Activated CD8-positive, alpha-beta memory T cell treated with anti-CD3 and anti-CD28 coated beads for 1 hour (primary cell): ENCODE results near the gene RPL29.

ENCODE experiments used
- DNase-seq, 2 donors: peaks; one replicate each; pipeline ENCODE4 v3.0.0-alpha.2; 2020; ENCODE audit warnings: low read depth in 1 of 2; ENCODE audit errors: extremely low read depth in 1 of 2

Gene RPL29

GRCh38 chr3:52026041-52026440, 30.3 kb upstream of the RPL29 start:
- no peak for DNase-seq

GRCh38 chr3:52025453-52025852, 29.8 kb upstream of the RPL29 start:
- no peak for DNase-seq

GRCh38 chr3:52024765-52025452, 29.2 kb upstream of the RPL29 start:
- DNase-seq, result no peak

GRCh38 chr3:52023860-52024764, 28.4 kb upstream of the RPL29 start:
- no peak for DNase-seq

GRCh38 chr3:52023101-52023770, 27.5 kb upstream of the RPL29 start:
- DNase-seq, result no peak

GRCh38 chr3:52022323-52023100, 26.8 kb upstream of the RPL29 start:
- no peak for DNase-seq

GRCh38 chr3:52021489-52022268, 26.0 kb upstream of the RPL29 start:
- no peak for DNase-seq

- DNase-seq, result no peak
Observed at GRCh38 chr3:52020796-52021195, 25.1 kb upstream of the RPL29 start.

- DNase-seq, result no peak
Observed at GRCh38 chr3:52019352-52020080, 23.8 kb upstream of the RPL29 start.

- DNase-seq, result no peak
Observed at GRCh38 chr3:52018319-52019000, 22.8 kb upstream of the RPL29 start.

GRCh38 chr3:52017586-52017985, 21.9 kb upstream of the RPL29 start:
- DNase-seq, result no peak

GRCh38 chr3:52015438-52016228, 19.9 kb upstream of the RPL29 start:
- no peak for DNase-seq

GRCh38 chr3:52014613-52015012, 18.9 kb upstream of the RPL29 start:
- no peak for DNase-seq

GRCh38 chr3:52013802-52014598, 18.3 kb upstream of the RPL29 start:
- DNase-seq, result no peak

- no peak for DNase-seq
Observed at GRCh38 chr3:52012699-52013098, 17.0 kb upstream of the RPL29 start.

- DNase-seq, result no peak
Observed at GRCh38 chr3:52010431-52010830, 14.7 kb upstream of the RPL29 start.

GRCh38 chr3:52007291-52007690, 11.6 kb upstream of the RPL29 start:
- DNase-seq, result no peak
